GM21515 (cell line): ENCODE results near the gene ELL2.

Experiments used
- ATAC-seq: cut with Tn5 transposase; IDR thresholded peaks from one replicate; pipeline ENCODE4 v1.9.1; 2021; ENCODE audit not compliant: unreplicated experiment

The ELL2 gene

DNA sequence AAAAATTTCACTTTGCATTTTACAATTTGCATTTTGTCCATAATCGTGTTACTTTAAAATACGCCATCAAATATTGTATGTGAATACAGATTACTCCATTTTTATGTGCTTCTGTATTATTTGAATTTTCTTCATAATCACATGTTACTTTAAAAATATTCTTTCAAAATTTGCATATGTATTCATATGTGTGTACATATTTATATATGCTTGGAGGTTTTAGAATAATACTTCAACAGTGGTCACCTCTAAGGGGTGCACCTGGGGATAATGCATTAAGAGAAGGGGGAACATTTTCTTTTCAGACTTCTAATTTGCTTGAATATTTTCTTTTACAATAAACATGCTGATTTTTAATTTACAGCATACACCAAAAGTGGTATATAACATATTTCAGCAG lies 21.9 kb upstream of the ELL2 start:
- no peak for ATAC-seq

DNA sequence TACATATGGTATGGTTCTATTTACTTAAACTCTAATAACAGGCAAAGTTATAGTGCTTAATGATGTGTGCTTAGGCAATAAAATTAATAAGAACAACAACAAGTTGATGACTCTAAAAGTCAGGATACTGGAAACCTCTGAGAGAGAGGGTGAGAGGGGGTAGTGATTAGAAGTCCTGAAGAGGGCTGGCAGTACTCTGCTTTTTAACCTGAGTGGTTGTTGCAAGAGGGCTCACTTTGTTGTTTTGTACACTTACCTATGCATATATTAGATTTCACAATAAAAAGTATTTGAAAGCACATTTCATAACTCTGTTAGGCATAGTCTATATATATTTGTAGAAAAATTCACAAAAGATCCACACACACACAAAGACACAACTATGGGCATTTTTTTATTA lies 21.4 kb upstream of the ELL2 start:
- no peak for ATAC-seq

DNA sequence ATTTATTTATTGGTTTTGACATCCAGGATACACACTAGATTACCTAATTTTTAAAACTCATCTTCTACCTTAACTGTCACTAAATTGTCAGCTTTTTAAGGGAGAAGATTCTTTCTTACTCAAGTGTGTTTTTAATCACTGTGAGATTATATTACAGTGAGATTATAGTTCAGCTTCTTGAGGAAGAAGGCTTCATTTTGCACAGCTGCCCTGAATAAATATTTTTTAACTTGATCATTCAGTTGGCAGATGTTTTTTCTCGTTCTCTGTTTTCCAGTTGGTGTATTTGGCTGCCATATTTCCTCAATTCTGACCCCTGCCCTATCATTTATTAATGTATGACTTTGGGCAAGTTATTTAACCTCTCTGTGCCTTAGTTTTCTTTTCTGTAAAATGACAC lies 15.0 kb upstream of the ELL2 start:
- no peak for ATAC-seq

DNA sequence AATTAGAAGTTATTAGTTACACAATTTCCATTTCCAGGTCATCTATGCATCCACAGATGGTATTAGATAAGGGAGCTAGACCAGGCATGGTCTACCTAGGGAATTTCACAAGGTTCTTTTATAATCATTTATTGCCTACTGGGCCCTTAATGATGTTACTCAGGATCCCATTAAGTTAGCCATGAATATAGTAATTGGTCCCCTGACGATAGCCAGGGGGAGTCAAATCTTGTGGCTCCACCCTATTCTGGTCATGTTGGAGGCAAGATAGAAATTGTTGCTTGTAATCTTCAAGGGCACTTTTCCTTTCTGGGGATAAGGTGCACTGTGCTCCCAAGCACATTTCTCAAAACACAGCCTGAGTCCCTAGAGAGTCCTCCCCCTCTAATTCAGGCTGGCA lies 14.1 kb upstream of the ELL2 start:
- no peak for ATAC-seq

DNA sequence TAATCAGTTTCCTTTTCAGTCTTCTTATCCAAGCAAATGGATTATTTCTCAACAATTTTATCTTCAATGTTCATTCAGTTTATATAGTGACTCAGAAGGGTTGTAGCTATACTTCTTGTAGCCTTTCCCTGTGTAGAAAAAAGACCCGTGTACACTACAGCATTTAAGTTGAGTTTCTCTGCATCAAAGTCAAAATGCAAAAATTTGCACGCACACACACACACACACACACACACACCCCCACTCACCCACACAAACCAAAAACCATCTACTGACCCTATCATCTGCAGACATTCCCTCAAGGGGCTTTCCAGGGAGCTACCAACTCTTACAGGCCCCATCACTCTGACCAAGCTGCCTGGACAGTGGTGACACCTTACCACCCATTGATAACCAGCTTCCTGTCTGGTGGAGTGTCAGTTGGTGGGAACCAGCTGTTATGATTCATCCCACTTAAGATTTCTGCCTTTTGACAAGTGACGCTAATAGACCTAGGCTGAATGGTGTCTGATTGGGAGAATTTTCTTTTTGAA lies 12.2 kb upstream of the ELL2 start:
- peak; percentile 83 for ATAC-seq

DNA sequence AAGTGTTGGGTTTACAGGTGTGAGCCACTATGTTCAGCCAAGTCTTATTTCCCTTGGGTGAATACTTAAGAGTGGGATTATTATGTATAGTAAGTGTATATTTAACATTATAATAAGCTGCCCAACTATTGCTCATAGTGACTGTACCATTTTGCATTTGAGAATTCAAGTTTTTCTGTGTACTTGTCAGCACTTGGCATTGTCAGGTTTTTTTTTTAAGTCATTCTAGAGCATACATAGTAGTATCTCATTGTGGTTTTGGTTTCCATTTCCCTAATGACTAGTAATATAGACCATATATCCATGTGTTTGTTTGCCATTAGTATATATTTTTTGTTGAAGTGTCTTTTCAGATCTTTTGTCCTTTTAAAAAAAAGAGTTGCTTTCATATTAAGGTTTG lies 10.5 kb upstream of the ELL2 start:
- ATAC-seq: no peak

DNA sequence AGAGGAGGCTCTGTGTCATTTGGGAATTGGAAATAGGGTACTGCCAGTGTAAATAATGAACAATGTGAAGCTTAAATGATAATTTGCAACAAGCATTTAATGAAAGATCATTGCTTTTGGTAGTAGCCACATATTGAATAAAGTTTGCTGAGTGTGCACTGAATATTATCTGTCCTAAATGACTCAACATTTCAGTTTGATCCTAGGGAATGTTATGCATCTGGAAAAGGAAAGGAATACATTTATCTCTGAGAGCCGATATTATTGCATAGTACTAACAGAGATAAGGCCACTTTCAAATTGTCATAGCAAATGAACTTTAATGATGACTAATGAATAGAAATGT lies 8.7 kb upstream of the ELL2 start:
- ATAC-seq: no peak

DNA sequence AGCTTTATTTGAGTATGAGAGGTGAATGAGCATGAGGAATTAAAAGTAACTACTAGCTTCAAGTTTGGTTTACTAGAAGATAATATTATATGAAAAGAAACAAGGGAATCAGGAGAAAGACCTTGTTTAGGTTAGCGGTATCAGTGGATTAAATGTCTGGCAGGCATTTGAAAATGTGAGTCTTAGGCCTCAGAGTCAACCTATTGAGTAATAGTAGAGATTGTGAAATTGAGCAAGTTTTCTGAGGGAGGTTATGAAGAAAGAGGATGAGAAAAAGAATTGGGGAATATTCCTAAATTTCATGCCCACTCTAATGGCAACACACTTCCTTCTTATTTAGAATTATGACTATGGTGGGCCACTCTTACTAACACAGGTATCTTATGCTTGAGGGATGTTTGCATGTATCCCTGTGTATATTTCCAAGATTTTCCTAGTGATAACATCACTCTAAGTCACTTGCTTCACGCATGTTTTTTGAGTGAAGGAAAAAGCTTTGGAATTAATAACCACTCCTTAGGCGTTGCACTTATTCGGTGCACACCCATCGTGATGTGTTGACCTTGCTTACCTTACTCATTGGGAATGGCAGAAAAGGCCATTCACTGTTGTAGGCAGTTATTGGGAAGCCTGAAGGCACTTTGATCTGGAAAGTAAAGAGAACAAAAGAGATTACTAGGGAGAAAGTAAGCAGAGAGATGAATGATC lies 8.2 kb upstream of the ELL2 start:
- ATAC-seq: no peak

DNA sequence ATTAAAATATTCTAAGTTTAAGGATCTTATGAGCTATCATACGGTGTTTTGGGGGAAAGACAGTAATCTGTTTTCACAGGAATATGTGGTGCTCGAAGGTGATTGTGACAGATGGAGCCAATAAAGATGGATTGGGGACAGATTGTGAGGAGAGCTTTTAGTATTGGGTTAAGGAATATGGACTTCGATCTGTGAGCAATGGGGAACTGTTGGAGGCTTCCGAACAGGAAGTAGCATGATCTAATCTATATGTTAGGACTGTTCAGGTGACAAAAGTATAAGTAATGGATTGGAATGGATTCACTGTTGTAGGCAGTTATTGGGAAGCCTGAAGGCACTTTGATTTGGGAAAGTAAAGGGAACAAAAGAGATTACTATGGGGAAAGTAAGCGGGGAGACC lies 7.4 kb upstream of the ELL2 start:
- ATAC-seq: no peak

DNA sequence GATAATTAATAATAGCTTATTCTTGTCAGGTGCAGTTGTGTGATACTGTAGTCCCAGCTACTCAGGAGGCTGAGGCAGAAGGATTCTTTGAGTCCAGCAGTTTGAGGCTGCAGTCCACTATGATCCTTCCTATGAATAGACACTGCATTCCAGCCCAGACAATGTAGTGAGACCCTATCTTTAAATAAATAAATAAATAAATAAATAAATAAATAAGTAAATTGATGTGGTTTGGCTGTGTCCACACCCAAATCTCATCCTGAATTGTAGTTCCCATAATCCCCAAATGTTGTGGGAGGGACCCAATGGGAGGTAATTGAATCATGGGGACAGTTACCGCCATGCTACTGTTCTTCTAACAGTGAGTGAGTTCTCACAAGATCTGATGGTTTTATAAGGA lies 5.6 kb upstream of the ELL2 start:
- ATAC-seq: no peak

DNA sequence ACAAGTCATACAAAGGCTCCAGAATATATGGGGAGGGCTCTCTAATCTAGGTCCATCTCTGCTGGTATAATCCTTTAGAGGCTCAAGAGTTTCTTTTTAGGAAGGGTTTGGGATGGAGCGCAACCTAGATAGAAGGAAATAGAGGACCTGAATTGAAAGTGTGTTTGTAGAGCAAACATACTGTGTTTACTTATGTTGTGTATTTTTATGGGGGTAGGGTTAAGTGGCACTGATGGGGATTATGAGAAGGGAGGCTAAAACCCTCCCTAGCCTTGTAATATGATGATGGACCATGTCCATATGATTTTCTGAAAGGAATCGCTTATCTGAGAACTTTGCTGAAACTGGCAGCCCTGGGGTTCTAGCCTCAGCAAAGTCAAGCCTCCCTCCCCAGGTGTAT lies 4.4 kb upstream of the ELL2 start:
- ATAC-seq: no peak

DNA sequence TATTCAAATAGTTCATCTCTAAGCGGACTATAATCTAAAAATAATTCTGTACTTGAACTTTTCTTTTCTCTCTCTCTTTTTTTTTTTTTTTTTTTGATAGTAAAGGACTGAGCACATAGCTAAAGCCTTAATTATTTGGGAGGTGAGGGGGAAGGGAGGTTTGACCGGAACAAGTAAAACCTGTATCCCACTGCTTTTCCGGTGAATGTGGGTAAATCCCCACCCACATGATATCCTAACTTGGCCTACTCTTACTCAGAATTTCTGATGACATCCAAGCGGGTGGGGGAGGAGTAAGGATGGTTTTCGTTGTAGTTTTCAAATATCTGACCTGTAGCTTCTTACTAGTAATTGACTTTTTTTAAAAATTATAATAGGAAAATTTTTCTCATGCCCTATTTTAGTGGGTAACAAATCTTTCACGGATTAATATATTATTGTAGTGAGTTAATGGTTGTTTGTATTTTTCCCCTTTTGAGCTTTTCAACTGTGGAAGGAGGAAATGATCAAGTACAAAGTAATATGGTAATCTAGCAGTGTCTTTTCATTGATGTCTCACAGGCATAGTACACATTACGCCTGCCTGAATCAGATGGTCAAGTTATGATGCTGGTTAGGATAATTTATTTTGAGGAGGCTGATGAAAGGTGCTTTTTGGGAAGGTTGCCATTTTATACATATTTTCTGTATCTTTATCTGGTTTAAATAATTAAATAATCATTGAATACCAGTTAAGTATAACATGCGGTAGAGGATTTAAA lies 2.2 kb upstream of the ELL2 start:
- no peak for ATAC-seq

DNA sequence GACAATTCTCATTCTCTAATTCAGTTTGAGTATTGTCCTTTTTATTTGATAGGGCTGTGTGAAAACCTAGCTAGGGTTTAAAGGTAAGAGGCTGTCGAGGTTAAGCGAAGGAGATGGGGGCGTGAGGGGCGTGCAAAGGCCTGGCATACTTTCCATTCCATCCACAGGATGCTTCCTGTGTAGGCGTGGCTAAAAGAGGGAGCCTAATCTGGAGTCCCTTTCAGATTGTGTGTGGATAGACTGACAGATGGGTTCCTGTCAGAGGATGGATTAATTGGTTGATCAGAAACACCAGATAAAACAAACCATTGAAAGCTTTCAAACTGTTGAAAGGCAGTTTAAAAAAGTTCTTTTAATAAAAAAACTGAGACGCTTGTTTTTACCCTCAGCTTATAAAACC lies 1.1 kb upstream of the ELL2 start:
- ATAC-seq: no peak

DNA sequence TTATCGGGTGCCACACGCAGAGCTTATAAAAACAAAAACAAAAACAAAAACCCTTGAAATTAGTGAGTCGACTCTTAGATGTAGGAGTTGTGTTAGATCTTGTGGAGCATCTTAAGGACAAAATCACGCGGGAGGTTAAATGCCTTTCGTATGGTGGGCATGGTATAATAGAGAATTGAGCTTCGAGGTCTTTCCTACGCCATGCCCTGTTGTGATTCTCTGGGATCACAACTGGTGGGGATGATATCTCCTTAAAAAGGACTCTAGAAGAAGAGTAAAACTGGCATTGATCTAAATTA lies 773 bp upstream of the ELL2 start:
- ATAC-seq: no peak

DNA sequence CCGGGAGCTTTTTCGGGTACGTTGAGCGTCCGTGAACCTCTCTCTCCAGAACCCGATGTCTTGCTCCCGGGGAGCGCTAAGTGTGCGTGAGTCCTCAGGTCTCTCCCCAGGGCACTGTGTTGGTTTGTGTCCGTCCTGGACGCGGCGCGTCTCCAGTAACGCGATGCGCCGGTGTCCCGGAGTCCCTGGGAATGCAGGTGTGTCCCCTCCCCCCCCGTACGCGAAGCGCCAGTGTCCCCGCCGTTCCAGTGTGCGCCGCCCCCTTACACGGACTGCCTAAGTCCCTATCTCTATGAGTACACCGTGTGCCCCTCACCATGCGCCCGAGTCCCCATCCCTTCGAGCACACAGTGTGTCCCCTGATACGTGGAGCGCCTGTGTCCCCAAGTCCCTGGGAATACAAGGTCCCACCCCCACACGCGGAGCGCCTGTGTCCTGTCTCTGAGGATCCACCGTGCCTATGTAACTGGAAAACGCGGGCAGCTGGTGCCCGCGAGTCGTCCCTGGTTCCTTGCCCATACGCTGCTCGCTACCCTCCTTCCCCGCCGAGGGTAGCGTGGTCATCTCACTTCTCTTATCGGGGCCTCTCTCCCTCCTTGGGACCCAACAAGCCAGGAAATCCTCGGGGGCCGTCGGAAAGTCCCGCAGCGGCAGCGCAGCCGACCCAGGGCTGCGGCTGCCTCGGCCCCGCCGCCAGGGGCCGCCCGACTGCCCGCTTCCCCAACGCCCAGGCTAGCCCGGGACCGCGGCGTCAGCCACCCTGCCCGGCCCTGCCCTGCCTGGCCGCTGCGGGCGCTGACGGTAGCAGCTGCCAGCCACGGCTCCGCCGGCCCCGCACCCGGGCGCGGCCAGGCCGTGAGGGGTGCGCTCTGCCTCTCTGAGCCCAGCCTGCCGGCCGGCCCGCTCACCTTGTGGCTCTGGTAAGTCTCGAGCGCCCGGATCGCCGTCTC lies 709 bp downstream of the ELL2 start:
- ATAC-seq: peak; percentile 54

DNA sequence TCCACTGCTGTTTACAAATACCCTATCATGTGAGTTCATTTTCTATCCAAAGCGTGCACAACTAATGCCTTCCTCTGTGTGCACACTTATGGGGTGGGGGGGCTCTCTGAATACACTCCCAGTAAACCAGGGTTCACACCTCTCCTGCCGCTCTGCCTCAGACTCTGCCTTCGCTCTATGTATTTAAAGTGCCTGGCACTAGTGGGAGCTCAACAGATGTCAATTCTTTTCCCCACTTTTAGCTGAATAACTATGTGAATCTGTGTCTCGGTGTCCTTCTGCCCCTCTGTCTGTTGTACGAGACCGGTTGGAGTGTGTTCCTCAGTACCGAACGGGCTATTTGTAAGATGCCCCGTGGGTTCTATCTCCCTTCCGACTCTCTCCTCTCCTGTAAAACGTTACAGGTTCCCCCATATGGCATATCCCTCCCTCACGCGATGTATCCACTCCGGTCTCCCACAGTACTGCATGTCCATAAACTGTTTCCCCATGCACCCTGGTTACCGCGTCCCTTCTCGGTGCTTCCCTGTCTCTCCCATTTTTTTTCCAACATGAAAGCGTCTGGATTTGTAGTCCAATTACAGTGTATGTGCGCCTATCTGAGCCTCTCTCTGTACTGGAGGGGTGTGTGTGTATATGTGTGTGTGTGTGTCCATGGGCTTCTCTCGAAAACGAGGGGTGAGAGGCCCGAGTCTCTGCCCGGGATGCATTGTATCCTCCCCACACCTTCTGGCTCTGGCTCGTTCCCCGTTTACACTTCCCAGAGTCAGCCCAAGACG lies 1.6 kb downstream of the ELL2 start:
- no peak for ATAC-seq

DNA sequence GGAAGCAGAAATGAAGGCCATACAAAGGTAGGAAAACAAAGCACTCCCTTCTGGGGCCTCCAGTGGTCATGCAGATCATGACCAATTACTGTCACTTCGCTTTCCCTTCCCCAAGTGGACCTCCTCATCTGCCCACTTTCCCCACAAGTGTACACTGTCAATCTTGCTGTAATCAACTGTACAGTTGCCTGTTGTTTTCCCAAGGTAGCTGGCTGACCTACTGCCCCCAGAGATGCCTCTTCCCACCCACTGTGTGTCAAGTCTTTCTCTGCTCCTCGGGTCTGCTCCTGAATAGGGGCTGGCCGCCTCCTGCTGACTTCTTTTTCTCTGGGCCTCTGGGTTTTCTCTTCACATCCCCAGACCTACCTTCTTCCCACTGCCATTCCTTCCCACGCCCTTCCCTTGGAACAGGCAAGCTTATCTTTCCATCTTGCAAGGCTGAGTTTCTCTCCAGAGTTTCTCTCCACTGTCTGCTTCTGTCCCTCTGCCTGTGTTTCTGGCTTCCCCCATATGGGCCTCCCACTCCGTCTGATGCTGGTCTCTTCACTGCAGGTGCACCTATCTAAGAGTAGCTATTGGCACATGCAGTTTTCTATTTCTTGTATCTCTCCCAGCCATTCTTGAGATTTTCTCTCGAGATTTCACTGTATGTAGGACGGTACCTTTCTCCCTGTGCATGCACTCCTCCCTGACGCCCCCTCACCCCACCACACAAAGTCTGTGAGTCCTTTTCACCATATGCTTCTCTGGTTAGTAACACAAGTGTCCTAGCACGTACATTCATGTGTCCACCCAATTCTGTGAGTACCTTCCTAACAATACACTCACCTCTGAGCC lies 2.4 kb downstream of the ELL2 start:
- no peak for ATAC-seq

DNA sequence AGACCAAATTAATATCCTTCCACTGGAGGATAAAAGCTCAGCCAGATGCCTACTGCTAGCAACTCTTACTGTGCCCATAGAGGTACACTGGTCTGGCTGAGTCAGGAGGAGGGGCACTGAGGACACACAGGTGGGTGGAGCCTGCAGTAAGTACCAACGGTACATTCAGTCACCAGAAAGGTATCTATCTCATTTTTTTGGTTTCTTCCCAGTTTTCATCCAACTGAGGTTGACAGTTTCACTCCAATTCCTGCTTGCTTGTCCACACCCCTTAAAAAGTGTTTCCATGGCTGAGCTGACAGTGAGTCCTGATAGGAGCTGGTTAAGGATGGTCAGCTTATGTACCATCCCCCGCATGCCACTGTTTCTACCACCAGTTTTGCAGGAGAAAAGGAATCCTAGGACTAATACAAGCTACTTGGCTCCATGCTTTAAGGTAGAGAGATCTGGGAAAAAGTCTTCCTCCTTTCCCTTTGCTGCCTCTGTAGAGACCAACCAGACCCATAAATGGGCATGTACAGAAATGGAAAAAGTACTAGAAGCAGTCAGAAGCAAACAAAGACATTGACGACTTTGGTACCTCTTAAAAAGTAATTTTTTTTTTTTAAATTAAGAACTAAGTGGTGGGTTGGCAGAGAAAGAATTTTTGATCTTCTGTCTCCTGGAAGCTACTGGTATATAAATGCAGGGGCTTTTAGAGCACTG lies 3.2 kb downstream of the ELL2 start:
- ATAC-seq: no peak

DNA sequence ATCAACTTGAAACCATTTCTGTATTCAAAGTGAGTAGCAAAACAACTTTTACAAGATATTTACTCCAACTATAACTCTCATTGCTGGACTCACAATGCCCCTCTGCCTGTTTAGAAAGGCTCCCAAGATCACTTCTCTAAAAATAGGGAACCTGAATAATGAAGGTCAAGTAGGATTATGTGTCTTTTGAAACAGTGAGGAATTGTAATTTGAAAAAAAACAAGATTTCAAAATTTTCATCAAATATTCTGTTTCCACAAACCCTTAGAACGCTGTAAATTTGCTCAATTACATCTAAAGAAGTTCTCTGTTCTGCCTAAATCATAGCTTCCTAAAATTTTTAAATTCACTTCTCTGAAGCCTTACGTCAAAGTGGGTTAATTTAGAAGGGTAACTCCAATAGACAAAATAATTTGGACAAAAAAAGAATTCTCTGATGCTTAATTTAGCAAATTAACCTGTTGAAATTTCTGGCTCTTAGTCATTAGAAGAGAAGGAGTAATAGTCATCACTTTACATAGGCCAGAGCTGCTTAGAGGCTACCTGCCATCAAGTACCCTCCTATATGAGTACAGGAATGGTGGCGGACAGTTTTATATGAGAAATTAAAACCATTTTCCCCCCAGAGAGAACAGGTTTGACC lies 4.0 kb downstream of the ELL2 start:
- no peak for ATAC-seq
